HG02642 (cell line): ENCODE results near the gene DNAJC15.

ENCODE experiments used
- ATAC-seq: cut with Tn5 transposase; IDR thresholded peaks from one replicate; pipeline ENCODE4 v1.9.1; 2021; ENCODE audit warnings: mild to moderate bottlenecking; ENCODE audit not compliant: unreplicated experiment, poor library complexity

Gene DNAJC15

GRCh38 chr13:43118521-43118920 lies 95.1 kb downstream of the DNAJC15 start:
- ATAC-seq, result no peak

GRCh38 chr13:43119206-43119605 lies 95.8 kb downstream of the DNAJC15 start:
- ATAC-seq, result no peak

DNA sequence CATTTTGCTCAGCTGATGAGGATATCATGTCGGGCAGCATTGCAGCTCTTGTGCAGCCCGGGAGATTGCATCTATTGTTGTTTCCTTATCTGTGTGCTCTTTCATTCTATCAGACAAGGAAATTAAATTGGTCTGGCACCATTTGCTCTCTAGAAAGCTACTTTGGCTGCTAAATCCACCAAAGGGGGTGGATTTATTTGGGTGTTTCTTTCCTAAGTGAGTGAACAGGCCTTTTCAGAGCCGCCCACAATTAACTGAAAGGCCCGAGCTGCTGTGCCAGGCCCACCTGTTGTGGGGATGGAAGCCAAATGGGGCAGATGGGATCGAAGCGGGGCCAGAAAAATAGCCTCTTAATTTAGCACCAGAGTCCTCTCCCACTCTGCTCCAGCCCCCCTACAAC lies 99.4 kb downstream of the DNAJC15 start:
- no peak for ATAC-seq

GRCh38 chr13:43123856-43124255 lies 100.5 kb downstream of the DNAJC15 start:
- ATAC-seq, result no peak

DNA sequence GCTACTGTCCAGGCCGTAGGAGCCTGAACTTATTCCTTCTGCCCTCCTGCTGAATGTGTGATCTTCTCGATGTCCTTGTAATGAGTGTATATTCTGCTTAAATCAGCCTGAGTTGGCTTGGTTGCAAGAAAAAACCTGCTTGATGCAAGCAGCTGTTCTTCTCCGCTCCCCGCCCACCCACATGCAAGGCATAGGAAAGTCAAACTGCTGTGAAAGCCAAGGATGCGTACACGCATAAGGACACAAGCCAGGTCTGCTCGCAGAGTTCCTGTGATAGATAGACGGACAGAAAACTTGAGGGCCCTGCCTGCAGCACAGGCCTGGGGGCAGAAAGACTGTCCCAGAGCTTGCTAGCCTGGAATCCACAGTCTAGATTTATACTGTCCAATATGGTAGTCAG lies 101.1 kb downstream of the DNAJC15 start:
- no peak for ATAC-seq

GRCh38 chr13:43126420-43126819 lies 103.0 kb downstream of the DNAJC15 start:
- no peak for ATAC-seq

DNA sequence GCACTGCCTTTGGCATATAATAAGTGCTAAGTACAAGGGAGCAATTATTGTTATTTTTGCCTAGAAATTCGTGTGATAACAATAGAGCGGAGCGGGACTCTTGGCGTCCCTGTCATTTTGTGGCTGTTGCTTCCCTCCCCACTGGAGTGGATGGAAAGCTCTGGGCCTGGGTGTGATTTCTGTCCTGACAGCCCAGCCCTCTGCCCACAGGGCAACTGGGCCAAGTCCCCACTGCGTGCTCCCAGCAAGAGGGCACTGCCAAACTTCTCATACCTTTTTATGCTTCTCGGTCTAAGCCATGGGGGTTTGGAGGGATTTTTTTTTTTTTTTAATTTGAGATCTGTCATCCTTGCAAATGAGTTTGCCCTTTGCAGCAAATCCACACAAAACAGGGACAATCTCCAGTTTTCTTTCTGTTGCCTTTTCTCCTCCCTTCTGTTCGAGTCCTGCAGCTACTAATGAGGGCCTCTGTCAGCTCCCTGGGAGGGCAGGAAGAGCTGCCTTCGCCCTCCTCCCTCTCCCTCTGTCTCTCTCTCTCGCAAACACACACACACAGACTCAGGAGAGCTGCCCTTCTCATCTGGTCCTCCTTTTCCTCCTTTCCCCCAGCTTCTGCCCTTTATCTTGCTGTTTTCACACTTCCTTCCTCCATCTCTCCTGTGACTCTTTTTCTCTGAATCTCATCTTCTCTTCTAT lies 103.9 kb downstream of the DNAJC15 start:
- no peak for ATAC-seq

GRCh38 chr13:43127827-43128226 lies 104.4 kb downstream of the DNAJC15 start:
- no peak for ATAC-seq

DNA sequence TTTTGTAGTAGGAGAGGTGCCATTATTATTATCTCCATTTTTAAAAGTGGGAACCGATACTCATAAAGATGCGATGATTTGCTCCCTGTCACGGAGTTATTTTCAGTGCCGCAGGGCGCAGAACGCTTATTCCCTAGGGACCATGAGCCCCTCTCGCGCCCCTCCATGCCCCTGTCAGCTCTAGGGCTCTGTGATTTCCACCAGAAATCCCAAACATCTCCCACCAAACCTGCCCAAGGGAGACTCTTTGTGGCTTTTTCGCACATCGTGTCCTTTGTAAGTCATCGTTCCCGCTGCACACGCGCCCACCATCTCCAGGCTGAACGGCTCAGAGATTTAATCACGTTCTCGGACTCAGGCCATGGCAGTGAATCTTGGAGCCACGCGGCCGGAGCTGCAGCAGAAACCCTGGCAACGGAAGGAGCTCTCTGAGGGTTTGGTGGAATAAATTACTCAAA lies 105.1 kb downstream of the DNAJC15 start:
- ATAC-seq, result no peak

DNA sequence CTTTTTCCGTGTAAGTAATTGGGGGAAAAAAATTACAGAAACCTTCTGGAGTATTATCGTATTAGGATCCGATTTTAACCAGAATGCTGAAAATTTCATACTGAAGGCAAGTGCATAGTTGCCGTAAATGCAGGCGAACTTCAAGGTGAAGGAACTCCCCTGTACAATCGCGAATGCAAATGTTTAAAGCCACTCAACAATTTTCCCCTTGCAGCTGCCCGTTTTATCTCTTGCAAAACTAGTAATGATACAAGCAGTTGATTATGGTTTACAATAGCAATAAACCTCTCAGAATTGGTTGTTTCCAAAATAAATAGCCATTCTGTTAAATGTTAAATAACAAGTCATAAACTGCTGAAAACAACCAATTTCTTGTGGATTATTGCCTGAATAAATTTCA lies 105.7 kb downstream of the DNAJC15 start:
- ATAC-seq, result no peak

- no peak for ATAC-seq
These were observed 106.2 kb downstream of the DNAJC15 start for GRCh38 chr13:43129511-43130110.

DNA sequence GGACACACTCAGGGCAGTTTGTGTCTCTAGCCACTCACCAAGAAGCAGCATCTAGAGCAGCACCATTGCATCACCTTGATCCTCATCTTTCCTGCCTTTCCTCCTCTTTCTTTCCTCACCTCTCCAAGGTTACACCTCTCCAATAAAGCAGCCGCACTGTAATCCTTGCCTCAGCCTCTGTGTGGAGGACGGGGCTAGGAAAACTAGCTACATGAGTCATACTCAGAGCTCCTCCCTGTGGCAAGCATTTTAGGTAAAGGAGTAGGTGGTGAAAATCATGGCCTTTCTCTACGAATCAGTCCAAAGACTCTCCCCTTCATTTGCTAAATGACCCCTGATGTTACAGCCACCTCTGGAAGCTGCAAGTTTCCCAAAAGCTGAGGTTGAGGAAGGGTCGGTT lies 108.9 kb downstream of the DNAJC15 start:
- no peak for ATAC-seq

DNA sequence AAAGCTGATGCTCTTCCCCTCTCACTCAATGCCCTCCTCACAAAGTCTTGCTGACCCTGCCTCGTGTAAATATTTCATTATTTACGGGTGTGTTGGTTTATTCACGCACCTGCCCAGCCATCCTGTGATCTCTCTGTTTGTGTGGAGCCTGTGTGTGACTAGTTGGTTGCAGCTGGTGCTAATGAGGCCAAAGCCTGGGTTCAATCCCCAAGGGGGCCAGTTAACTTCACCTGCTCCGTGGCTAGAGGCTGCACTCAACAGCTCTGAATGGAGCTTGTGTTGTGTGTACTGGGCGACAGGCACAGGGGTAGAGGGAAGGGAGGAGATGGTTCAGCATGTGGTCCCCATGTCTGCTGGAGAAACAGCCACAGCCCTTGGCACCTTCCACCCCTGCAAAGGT lies 109.5 kb downstream of the DNAJC15 start:
- ATAC-seq, result no peak

GRCh38 chr13:43133792-43134191 lies 110.4 kb downstream of the DNAJC15 start:
- no peak for ATAC-seq

DNA sequence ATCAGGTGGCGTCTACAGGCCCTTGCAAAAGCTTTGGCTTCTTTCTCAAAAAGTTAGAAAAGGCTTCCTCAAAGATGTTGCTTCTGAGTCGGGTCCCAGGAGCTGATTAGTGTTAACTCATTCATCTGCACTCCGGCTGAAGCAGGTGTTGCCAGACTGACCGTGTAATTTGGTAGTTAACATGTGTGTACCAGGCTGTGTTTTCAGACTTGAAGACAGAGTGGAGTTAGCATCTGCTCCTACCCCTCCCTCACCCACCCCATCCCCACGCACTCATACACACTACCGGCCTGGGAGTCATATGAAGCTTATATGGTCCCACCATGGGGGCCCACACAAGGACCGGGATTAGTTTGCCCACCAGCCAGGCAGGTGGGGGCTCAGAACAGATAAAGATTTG lies 111.5 kb downstream of the DNAJC15 start:
- no peak for ATAC-seq

- ATAC-seq, result no peak
These were observed 112.1 kb downstream of the DNAJC15 start for GRCh38 chr13:43135516-43135915.

DNA sequence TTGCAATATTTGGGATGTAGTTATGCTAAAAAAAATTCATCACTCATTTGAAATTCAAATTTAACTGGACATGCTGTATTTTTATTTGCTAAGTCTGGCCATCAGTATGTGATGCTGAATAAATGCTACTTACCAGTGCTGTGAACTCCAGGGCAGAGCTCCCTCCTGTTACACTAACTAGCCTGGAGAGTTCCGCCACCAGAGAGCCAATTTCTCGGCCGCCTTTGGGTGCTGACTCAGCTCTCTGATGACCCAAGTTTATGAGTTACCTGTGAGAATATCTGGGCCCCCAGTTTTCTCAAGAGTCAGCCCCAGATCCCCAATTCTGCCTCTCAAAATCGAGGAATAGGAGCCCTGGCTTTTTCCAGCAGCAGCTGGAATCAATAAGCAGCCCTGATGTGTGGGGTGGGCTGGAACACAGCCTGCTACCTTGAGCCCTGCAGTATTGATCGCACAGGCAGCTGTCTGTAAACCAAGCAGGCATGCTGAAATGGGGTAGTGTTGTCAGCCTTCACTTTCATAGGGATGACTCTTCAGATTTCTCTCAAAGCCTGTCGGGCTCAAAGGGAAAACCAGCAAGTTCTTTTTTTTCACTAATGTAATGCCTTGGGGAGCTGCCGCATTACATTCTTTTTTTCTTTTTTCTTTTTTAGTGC lies 113.7 kb downstream of the DNAJC15 start:
- ATAC-seq, result no peak

- ATAC-seq, result no peak
These were observed 115.8 kb downstream of the DNAJC15 start for GRCh38 chr13:43139211-43139610.

- ATAC-seq, result no peak
These were observed 116.5 kb downstream of the DNAJC15 start for GRCh38 chr13:43139921-43140320.

DNA sequence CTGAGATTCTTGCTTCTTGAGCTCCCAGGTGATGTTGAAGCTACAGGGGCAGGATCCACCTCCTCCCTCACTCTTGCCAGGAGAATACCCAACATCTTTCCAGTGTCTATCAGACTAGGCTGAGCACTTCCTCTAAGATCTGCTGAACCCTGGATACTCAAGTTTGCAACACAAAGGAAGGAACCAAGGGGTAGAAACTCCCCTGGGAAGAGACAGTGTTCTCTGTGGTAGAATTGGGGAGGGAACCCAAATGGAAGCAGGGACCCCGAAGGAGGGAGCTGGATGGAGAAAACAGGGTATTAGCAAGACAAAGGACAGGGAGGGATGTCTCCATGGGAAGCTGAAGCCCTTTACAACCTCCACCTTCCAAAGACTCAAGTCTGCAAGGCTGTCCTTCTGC lies 117.6 kb downstream of the DNAJC15 start:
- no peak for ATAC-seq

DNA sequence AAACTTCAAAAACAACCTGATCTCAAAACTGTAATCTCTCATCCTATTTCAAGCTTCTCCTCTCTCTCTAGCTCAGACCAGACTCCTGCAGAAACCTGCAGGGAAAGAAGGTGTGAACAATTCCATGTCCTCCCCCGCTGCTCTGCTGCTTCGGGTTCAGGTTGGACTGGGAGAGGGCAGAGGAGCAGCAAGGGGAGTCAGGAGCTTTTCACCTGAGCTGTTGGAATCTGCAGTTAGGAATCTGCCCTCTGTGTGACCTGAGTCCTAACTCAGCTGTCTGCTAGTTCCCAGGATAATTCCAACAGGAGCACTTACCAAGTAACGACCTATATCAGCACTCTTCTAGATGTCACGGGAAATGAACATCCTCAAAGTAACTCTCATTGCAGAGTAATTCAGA lies 118.3 kb downstream of the DNAJC15 start:
- no peak for ATAC-seq

- ATAC-seq, result no peak
These were observed 120.2 kb downstream of the DNAJC15 start for GRCh38 chr13:43143591-43143990.
